Mammary epithelial cell (primary cell): ENCODE results near the gene CIAO1.

Experiments used
- EZH2 ChIP-seq: IDR thresholded peaks from 2 replicates; pipeline ENCODE4 v1.6.1; 2012; ENCODE audit warnings: low read length, inconsistent platforms, borderline replicate concordance
- TF ChIP-seq, protein P1 (sequence below), 2 donors: IDR thresholded peaks in 1 of 2; conservative IDR thresholded peaks in 1 of 2; 2 replicates each; pipeline ENCODE4 v1.5.1; 2011 to 2012; ENCODE audit warnings: inconsistent platforms in 2 of 2, low read length in 2 of 2, mild to moderate bottlenecking in 2 of 2, control low read depth in 1 of 2, low read depth in 1 of 2; ENCODE audit not compliant: insufficient read depth in 1 of 2; ENCODE audit errors: extremely low read depth in 1 of 2

DNA sequence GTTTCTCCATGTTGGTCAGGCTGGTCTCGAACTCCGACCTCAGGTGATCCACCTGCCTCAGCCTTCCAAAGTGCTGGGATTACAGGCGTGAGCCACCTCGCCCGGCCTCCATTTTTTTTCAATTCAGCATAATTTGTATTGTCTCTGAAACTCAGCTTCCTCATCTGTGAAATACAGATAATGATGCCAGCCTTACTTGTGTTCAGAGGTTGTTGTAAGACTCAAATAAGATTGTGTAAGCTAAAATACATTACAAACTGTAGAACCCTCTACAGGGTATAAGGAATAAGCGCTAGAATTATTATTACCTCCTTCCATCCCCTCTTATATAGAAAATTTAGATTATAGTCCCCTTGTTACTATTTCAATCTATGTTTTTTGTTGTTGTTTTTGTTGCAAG lies 32.6 kb upstream of the CIAO1 start:
- TF ChIP-seq, protein P1, sequence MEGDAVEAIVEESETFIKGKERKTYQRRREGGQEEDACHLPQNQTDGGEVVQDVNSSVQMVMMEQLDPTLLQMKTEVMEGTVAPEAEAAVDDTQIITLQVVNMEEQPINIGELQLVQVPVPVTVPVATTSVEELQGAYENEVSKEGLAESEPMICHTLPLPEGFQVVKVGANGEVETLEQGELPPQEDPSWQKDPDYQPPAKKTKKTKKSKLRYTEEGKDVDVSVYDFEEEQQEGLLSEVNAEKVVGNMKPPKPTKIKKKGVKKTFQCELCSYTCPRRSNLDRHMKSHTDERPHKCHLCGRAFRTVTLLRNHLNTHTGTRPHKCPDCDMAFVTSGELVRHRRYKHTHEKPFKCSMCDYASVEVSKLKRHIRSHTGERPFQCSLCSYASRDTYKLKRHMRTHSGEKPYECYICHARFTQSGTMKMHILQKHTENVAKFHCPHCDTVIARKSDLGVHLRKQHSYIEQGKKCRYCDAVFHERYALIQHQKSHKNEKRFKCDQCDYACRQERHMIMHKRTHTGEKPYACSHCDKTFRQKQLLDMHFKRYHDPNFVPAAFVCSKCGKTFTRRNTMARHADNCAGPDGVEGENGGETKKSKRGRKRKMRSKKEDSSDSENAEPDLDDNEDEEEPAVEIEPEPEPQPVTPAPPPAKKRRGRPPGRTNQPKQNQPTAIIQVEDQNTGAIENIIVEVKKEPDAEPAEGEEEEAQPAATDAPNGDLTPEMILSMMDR (conservative IDR thresholded peaks at IDR 0.05 in 1 of 2, IDR thresholded peaks at IDR 0.05 in 1 of 2; ENCODE audit: extremely low read depth in 1 of 2, insufficient read depth in 1 of 2, low read depth in 1 of 2, low read length in 2 of 2) = no peak
- TF ChIP-seq EZH2 = no peak
